ENCODE measurements around the gene SAP30BP.

DNA sequence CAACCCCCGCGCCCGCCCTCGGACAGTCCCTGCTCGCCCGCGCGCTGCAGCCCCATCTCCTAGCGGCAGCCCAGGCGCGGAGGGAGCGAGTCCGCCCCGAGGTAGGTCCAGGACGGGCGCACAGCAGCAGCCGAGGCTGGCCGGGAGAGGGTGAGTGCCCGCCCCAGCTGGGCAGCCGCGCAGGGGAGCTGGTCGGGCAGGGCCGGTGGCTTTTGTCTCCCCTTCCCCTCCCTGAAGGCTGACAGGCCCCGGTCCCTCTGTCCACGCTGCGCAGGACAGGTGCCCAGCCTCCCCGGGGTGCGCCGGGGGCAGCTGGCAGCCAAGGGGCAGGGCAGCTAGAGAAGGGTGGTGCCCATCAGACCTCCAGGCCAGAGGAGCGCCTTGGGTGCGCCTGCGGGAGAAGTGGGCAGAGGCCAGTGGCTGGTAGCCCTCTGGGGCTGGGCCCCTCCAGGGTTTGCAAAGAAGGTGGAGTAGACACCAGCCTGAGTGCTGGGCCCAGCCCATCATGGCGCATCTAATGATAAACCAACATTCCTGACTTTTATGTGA lies 54.4 kb downstream of the SAP30BP start:
- TF ChIP-seq, protein P1, sequence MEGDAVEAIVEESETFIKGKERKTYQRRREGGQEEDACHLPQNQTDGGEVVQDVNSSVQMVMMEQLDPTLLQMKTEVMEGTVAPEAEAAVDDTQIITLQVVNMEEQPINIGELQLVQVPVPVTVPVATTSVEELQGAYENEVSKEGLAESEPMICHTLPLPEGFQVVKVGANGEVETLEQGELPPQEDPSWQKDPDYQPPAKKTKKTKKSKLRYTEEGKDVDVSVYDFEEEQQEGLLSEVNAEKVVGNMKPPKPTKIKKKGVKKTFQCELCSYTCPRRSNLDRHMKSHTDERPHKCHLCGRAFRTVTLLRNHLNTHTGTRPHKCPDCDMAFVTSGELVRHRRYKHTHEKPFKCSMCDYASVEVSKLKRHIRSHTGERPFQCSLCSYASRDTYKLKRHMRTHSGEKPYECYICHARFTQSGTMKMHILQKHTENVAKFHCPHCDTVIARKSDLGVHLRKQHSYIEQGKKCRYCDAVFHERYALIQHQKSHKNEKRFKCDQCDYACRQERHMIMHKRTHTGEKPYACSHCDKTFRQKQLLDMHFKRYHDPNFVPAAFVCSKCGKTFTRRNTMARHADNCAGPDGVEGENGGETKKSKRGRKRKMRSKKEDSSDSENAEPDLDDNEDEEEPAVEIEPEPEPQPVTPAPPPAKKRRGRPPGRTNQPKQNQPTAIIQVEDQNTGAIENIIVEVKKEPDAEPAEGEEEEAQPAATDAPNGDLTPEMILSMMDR (IDR thresholded peaks at IDR 0.05; ENCODE audit: low read depth, low read length) = no peak
- no peak for TF ChIP-seq POLR2A (IDR thresholded peaks at IDR 0.05; ENCODE audit: extremely low read depth, insufficient read length)

Data from NB4 (cell line).